Fibroblast of skin of abdomen (primary cell): ENCODE measurements around the gene BRCA1.
"Not testable (repeated sequence)": the region's sequence is repeated elsewhere in the genome, so short reads cannot be mapped to it uniquely, and the experiment has no call there.

ENCODE experiments used
- DNase-seq: peaks from one replicate; pipeline ENCODE4 v3.0.0-alpha.2; 2013

Gene BRCA1

DNA sequence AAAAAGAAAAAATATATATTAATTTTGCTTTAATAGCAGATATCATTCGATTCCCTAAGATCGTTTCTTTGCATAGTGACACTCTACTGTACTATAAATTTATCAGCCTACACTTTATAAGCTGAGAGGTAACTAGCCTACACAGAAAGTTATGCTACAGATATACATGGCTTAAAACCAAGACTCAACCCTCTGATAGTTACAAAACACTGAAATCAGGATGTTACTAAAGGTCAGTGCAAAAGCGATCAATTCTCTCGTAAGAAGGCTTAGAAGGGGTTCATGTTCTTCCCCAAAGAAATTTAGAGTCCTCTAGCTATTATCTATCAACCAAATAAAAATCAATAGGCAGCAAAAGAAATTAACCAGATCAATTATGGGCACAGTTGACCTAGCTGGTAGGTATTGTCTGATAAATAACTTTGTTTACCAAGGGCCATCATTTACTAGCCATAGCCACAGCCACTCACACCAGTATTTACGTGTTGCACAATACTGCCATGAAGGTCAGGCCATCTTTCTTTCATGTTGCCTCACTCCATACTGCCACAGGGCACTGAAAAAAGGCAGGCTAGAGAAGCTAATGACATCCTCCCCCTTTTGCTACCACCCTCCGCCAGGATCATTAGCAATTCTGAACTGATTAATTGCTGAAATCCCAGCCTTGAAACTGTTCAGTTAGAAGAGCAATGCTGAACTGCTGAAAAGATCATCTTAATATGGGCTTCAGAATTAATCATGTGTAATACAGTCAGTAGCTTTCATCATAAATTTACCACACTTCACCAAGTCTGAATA, 56.4 kb downstream of the BRCA1 start:
- no peak for DNase-seq

DNA sequence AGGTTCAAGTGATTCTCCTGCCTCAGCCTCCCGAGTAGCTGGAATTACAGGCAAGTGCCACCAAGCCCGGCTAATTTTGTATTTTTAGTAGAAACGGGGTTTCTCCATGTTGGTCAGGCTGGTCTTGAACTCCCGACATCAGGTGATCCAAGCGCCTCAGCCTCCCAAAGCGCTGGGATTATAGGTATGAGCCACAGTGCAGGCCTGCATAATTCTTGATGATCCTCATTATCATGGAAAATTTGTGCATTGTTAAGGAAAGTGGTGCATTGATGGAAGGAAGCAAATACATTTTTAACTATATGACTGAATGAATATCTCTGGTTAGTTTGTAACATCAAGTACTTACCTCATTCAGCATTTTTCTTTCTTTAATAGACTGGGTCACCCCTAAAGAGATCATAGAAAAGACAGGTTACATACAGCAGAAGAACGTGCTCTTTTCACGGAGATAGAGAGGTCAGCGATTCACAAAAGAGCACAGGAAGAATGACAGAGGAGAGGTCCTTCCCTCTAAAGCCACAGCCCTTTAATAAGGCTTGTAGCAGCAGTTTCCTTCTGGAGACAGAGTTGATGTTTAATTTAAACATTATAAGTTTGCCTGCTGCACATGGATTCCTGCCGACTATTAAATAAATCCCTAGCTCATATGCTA, 62.1 kb downstream of the BRCA1 start:
- no peak for DNase-seq

DNA sequence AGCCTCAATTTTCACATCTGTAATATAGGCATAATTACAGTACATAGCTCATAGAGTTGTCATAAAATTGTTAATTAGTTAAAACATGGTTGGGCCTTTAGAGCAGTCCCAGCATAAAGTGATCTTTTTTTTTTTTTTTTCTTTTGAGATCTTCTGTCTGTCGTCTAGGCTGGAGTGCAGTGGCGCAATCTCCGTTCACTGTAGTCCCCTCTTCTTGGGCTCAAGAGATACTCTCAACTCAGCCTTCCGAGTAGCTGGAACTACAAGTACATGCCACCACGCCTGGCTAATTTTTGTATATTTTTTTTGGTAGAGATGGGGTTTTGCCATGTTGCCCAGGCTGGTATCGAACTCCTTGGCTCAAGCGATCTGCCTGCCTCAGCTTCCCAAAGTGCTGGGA, 69.1 kb downstream of the BRCA1 start:
- no peak for DNase-seq

DNA sequence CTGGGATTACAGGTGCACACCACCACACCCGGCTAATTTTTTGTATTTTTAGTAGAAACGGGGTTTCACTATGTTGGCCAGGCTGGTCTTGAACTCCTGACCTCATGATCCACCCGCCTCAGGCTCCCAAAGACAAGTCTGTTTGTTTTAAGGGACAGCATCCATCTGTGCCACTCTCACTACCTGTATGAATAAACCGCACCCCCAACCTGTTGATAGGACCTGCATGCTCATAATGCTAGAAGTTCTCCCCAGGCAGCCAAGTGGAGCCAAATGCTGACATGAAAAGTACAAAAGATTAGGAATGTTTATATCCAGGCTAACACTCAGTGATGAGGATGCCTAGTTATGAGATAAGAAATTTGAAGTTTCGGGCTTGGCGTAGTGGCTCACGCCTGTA, 72.2 kb downstream of the BRCA1 start:
- DNase-seq: not testable (repeated sequence)

DNA sequence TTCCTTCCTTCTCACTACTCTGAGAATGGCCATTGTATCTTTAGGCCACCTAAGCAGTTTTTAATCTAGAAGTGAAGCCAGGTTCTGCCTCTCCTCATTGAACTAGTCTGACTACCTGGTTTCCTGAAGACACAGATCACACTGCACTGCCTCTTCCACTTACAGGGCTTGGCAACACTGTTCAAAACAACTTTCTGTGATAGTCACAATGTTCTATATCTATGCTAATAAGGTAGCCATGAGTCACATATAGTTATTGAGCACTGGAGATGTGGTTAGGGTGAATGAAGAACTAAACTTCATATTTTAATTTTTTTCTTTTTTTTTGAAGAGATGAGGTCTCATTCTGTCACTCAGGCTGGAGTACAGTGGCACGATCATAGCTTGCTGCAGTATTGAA, 73.2 kb downstream of the BRCA1 start:
- DNase-seq: no peak

DNA sequence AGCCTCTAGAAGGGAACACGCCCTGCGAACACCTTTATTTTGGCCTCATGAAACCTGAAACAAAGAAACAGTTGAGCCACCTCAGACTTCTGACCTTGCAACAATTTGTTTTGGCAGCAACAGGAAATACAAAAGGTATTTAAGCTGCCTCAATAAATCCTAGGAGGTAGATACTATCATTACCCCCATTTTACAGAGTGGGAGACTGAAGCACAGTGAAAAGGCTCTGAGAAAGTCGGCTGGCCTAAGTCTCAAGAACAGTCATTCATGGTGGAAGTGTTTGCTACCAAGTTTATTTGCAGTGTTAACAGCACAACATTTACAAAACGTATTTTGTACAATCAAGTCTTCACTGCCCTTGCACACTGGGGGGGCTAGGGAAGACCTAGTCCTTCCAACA, 81.1 kb downstream of the BRCA1 start:
- DNase-seq: no peak

DNA sequence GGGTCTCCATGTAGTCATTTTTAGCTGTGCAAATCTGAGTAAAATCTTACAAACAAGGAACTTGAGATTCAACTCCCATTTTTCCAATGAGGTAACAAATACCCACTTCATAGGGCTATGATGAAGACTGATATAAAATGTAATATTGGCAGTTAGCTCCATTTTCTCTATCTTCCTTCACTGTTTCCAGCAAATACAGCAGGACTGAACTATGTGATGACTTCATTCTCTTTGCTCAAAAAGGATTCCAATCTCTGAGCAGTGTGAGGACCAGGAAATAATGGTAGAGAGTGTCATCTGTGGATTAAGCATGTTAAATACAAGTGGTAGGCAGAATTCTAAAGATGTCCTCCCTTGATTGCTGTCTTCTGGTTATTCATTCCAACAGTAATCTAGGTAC, 81.9 kb downstream of the BRCA1 start:
- DNase-seq: no peak

DNA sequence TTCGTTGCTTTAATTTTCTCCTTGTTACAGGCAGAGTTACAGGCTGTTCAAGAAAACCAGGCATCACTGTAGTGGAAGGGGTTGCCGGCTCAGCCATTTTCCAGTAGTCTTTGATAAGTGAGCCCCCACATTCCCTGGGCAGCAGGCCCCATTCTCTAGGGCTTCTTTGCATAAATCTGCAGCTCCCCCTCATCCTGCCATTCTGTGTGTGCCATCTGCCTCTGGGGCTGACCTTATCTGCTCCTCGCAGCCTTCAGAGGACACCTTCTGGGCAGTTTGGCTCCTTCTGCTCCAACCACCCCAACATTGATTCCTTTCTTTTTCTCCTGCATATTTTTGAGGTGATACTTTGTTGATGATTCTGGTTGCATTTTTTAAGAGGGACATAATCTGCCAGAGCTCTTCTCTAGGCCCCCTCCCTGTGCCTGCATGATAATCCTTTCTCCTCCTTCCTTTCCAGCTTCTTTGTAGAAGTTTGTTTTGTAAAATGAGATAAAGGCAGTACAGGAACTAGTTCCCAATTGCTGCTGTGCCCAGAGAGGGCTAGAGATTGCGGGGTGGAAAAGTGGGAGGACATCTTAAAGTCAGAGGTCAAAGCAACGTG, 83.0 kb downstream of the BRCA1 start:
- no peak for DNase-seq

DNA sequence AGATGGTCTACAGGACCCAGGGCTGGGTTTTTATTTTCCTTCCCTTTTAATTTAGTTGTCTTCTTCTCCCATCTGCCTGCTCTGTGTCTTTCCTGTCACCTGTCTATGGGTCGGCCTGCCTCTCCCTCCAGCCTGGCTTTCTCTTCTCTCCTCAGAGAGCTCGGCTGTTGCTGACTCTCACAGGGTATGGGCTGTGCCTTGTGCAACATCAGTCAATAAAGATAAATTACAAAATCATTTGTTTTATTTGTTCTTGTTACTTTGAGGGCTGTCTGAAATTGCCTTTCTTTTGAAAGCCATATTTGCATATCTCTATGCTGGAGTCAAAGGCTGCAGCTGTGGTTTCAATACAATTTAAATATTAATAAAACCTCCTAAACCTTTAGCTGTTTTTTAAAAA, 84.5 kb downstream of the BRCA1 start:
- DNase-seq: no peak

DNA sequence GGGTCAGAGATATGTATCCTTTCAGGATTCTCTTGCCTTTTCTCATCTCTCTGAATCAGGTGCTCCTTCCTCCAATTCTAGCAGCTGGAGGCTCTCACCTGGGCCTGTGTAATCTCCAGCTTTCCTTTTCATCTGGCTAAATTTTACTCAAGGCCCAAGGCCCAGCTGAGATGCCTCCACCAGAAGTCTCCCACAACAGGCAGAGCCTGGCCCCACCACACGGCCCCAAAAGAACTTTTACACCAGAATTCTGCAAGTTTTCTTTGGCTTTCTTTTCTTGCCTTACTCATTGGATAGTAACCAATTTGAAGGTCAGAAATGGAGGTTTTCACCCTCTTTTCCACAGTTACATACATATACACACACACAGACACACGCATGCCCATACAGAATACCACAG, 85.5 kb downstream of the BRCA1 start:
- no peak for DNase-seq

DNA sequence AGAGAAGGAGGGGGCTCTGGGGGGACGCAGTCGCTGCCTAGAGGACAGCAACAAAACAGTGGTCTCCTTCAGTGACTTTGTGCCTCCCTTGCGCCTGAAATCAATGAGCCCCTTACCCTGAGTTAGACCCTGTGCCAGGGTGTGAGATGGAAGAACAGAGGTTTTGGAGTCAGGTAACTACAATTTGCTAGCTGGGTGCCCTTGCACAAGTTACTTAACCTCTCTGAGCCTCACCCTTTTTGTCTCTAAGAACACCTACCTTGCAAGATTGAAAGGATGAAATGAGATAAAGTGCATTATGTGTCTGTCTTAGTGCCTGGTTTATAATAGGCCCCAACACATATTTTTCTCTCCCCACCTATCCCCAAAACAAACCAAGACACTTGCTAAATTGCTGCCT, 90.3 kb downstream of the BRCA1 start:
- DNase-seq: no peak

DNA sequence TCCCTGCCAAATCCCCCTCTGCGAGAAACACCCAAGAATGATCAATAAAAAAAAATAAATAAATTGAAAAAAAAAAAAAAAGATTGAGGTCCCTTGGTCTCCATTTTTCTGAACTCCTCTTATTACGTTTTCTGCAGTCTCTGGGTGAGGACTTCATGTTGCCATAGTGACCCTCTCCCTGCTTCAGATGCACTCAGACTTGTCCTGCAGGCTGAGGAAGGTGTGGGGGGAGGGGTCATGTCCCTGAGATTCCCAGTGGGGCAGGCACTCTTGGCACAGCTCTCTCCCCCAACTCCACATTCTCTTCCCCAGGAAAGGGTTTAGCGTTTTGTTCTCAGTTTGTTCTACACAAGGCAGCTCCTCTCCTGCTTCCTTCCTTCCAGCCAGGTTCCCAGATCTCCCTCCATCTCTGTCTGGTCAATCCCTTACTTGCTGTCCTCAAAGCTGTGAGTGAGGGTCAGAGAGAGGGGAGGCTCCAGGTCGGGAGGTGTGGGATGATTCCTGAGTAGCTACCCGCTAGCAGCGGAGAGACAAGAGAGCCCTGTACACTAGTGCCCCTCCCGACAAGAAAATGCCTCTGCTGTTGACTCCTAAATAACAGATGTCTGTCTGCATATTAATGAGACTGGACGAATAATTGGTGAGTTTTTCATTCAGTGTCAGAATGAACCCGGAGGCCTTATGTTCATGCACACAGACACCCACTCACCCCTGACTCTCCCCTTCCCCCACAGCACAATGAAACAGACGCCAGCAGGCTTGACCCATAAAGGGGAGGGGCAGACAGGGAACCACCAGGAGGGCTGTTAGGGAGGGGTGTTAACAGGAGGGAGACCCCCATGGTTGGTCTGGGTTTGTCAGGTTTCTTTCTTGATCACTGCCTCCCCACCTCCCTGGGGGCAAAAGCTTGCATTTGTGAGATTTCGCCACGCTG, 90.9 kb downstream of the BRCA1 start:
- no peak for DNase-seq

DNA sequence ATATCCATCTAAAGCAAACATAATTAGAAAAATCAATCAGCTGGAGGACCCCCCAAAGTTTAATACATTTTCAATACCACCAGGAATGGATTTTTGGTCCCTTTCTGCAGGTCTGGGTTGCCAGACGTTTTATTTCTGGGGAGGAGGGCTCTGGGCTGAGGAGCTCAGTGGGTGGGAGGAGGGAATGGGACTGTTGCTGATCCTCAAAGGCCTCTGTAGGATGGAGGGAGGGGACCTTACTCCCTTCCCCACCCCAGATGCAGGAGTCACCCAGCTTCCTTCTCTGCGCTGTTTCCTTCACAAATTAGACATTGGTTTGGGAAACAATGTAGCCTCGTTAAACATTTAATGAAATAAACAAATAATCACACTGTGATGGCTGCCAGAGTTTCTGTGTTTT, 93.5 kb downstream of the BRCA1 start:
- no peak for DNase-seq

DNA sequence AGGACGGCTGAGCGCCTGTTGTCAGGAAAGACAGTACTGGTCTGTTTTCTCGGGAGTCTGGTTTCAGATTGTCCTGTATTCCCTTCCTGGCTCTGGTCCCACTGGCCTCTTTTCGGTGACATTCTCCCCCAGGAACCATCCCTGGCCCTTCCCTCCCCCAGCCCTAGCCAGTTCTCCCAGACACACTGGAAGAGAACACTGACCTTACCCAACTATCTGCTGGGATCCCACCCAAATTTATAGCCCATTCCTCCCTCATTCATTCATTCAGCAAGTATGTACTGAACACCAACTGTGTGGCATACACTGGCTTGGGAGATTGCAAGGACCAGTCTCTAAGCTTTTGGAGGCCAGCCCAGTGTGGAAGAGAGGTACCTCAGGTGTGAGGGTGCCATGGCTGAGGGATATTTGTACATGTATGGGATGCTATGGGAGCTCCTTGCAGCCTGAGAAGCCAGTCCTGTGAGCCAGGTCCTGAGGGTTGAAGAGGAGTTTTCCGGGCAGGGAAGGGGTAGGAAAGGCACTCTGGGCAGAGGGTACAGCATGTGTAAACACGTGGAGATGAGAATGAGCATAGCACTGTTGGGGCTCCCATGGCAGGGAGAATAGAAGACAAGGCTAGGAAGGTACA, 94.9 kb downstream of the BRCA1 start:
- no peak for DNase-seq

DNA sequence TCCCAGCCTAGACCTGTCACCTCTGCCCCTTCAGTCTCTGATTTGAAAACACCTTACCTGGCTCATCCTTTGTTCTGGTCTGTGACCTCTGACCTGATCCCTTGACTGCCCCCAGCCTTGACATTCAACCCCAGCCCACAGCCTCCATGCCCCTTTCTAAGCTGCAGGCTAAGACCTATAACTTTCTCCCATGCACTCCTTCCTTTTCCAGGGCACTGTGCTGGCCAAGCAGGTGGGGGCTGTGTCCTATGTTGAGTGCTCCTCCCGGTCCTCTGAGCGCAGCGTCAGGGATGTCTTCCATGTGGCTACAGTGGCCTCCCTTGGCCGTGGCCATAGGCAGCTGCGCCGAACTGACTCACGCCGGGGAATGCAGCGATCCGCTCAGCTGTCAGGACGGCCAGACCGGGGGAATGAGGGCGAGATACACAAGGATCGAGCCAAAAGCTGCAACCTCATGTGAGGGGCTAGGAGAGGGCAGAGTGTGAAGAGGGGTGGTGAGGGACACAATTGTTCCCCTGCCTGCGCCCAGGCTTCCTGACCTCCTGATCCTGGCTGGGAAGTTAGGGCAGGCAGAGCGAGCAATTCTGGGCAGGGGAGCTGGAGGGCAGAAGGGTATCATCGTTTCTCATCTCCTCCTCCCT, 96.8 kb downstream of the BRCA1 start:
- DNase-seq: no peak

DNA sequence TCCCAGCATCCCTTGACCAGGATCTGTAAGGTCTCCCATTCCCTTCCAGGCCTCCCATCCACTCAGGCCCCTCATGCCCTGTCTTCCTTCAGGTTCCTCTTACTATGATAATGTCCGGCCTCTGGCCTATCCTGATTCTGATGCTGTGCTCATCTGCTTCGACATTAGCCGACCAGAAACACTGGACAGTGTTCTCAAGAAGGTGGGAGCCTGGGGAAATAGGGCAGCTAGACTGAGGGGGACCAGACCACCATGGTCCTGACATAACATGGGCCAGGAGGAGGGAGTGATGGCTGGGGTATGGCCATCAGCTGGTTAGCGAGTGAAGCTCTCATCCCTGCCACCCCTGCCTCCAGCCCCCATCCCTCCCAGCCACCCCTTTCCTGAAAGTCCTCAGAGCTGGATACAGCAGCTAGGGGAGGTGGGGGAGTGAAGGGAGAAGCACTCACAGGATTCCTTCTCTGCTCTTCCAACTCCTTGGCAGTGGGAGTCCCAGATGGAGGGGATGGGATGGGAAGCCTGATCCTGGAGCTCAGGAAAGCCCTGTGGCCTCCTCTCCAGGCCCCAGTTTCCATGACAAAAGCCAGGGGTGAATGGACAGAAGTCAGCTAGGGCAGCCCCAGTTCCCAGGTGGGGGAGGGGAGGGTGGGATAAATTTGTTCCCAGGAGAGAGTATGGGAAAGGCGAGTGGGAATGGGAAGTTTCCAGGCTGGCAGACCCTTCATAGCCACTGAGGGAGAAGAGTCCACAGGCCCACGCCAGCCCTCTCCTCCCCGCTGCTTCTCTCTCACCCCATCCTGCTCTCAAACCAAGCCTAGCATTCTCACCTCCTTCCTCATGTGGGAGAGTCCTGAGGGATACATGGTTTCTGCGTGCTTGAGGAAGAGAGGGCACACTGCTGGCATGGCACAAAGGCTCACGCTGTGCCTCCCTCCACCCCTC, 97.8 kb downstream of the BRCA1 start:
- DNase-seq: no peak

DNA sequence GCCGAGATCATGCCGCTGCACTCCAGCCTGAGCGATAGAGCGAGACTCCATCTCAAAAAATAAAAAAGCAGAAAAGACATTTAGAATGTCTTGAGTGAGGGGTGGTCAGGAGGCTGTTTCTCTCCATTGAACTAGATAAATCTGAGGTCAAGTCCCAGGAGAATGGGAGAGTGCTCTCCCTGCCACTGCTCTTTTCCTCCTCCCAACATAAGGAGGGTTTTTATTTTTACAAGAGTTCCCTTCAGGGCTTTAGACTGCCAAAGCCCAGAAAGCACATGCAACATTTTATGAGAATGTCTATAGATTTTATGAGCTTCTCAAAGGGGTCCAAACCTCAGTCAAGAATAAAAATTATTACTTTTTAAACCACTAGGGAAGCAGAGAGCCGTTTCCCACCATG, 98.6 kb downstream of the BRCA1 start:
- no peak for DNase-seq

DNA sequence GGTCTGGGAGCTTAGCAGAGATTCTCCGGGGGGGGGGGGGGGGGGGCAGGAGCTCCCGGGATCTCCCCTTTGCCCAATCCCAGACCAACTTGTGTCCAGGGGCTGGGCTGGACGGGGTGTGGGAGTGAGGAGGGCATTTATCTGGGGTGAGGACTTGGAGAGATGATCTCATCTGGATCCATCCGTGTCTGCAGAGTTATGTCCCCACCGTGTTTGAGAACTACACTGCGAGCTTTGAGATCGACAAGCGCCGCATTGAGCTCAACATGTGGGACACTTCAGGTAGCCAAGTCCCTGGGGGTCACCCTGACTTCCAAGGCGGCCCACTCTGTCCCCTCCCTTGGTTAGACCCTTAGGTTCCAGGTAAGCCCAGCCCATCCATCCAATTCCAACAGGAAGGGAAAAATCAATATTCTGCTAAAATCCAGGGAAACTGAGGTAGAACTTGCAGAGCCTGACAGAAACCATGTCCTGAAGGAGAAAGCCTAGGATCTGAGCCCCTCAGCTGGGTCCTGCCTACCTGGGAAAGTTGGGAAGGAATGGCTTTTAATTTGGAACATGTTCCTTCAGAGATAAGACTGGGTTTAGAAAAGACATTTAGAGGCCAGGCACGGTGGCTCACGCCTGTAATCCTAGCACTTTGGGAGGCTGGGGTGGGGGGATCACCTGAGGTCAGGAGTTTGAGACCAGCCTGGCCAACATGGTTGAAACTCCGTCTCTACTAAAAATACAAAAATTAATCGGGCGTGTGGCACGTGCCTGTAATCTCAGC, 99.2 kb downstream of the BRCA1 start:
- DNase-seq: no peak

DNA sequence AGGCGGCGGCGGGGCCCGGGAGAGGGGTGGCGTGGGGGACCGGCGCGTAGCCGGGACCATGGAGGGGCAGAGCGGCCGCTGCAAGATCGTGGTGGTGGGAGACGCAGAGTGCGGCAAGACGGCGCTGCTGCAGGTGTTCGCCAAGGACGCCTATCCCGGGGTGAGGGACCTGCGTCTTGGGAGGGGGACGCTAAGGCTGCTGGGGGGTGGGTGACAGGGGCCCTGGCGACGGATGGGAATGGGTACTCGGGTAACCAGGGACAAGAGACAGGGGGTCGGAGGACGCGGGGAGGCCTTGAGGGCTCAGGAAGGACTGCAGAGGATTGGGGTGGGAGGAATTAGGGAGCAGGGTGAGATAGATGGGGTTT, 99.9 kb downstream of the BRCA1 start:
- DNase-seq: no peak
